Measurements from ENCODE around the gene REXO2.
A peak's percentile ranks its signal among the peaks of the same experiment; 100 is the strongest.

The REXO2 gene

GRCh38 chr11:114440121-114440860 is 1.0 kb downstream of the REXO2 start:
- Histone ChIP-seq H3K27ac (ENCODE audit: insufficient read depth, low read length, poor library complexity, severe bottlenecking) (no peak overlapping the region), H3K36me3 (ENCODE audit: control insufficient read depth, insufficient read depth, low read length) (peaks cover 7% of the 10 kb centered on the region), H3K27me3 (replicated peaks; ENCODE audit: control insufficient read depth, insufficient read depth, low read length, poor library complexity, severe bottlenecking) (no peaks in the 10 kb centered on the region), H3K4me1 (ENCODE audit: control insufficient read depth, insufficient read depth, low read length, poor library complexity, severe bottlenecking) (peaks cover 12% of the 10 kb centered on the region), H3K9me3 (ENCODE audit: control insufficient read depth, low read length) (no peaks in the 10 kb centered on the region), H3K4me3 (ENCODE audit: insufficient read depth, low read depth, low read length, poor library complexity, severe bottlenecking) (peak overlapping the region; percentile 86)
- no peak for DNase-seq

- DNase-seq = no peak
- Histone ChIP-seq H3K27me3 (replicated peaks; ENCODE audit: control insufficient read depth, insufficient read depth, low read length, poor library complexity, severe bottlenecking) (no peaks in the 10 kb centered on the region), H3K4me1 (ENCODE audit: control insufficient read depth, insufficient read depth, low read length, poor library complexity, severe bottlenecking) (peaks cover 12% of the 10 kb centered on the region), H3K27ac (ENCODE audit: insufficient read depth, low read length, poor library complexity, severe bottlenecking) (no peak overlapping the region), H3K4me3 (ENCODE audit: insufficient read depth, low read depth, low read length, poor library complexity, severe bottlenecking) (no peak overlapping the region), H3K36me3 (ENCODE audit: control insufficient read depth, insufficient read depth, low read length) (peaks cover 10% of the 10 kb centered on the region), H3K9me3 (ENCODE audit: control insufficient read depth, low read length) (no peaks in the 10 kb centered on the region)
Observed at GRCh38 chr11:114440971-114441763, 1.9 kb downstream of the REXO2 start.

GRCh38 chr11:114441921-114442320 is 2.7 kb downstream of the REXO2 start:
- no peaks in the 10 kb centered on the region for H3K9me3 ChIP-seq (ENCODE audit: control insufficient read depth, low read length)
- peaks cover 14% of the 10 kb centered on the region for H3K36me3 ChIP-seq (ENCODE audit: control insufficient read depth, insufficient read depth, low read length)
- DNase-seq = no peak
- H3K27ac ChIP-seq (ENCODE audit: insufficient read depth, low read length, poor library complexity, severe bottlenecking) = no peak overlapping the region
- H3K4me3 ChIP-seq (ENCODE audit: insufficient read depth, low read depth, low read length, poor library complexity, severe bottlenecking) = no peak overlapping the region
- H3K4me1 ChIP-seq (ENCODE audit: control insufficient read depth, insufficient read depth, low read length, poor library complexity, severe bottlenecking) = peaks cover 12% of the 10 kb centered on the region
- H3K27me3 ChIP-seq (replicated peaks; ENCODE audit: control insufficient read depth, insufficient read depth, low read length, poor library complexity, severe bottlenecking) = no peaks in the 10 kb centered on the region

GRCh38 chr11:114442536-114442935 is 3.3 kb downstream of the REXO2 start:
- Histone ChIP-seq H3K36me3 (ENCODE audit: control insufficient read depth, insufficient read depth, low read length) (peaks cover 18% of the 10 kb centered on the region), H3K9me3 (ENCODE audit: control insufficient read depth, low read length) (no peaks in the 10 kb centered on the region), H3K27ac (ENCODE audit: insufficient read depth, low read length, poor library complexity, severe bottlenecking) (no peak overlapping the region), H3K4me1 (ENCODE audit: control insufficient read depth, insufficient read depth, low read length, poor library complexity, severe bottlenecking) (peaks cover 12% of the 10 kb centered on the region), H3K27me3 (replicated peaks; ENCODE audit: control insufficient read depth, insufficient read depth, low read length, poor library complexity, severe bottlenecking) (no peaks in the 10 kb centered on the region), H3K4me3 (ENCODE audit: insufficient read depth, low read depth, low read length, poor library complexity, severe bottlenecking) (no peak overlapping the region)
- no peak for DNase-seq

- Histone ChIP-seq H3K4me3 (ENCODE audit: insufficient read depth, low read depth, low read length, poor library complexity, severe bottlenecking) (no peak overlapping the region), H3K27ac (ENCODE audit: insufficient read depth, low read length, poor library complexity, severe bottlenecking) (no peak overlapping the region), H3K4me1 (ENCODE audit: control insufficient read depth, insufficient read depth, low read length, poor library complexity, severe bottlenecking) (no peaks in the 10 kb centered on the region), H3K9me3 (ENCODE audit: control insufficient read depth, low read length) (no peaks in the 10 kb centered on the region), H3K36me3 (ENCODE audit: control insufficient read depth, insufficient read depth, low read length) (peaks cover 38% of the 10 kb centered on the region), H3K27me3 (replicated peaks; ENCODE audit: control insufficient read depth, insufficient read depth, low read length, poor library complexity, severe bottlenecking) (no peaks in the 10 kb centered on the region)
- DNase-seq = no peak
Observed at GRCh38 chr11:114447444-114447843, 8.2 kb downstream of the REXO2 start.

GRCh38 chr11:114447892-114448291 is 8.6 kb downstream of the REXO2 start:
- Histone ChIP-seq H3K9me3 (ENCODE audit: control insufficient read depth, low read length) (no peaks in the 10 kb centered on the region), H3K36me3 (ENCODE audit: control insufficient read depth, insufficient read depth, low read length) (peaks cover 38% of the 10 kb centered on the region), H3K4me3 (ENCODE audit: insufficient read depth, low read depth, low read length, poor library complexity, severe bottlenecking) (no peak overlapping the region), H3K4me1 (ENCODE audit: control insufficient read depth, insufficient read depth, low read length, poor library complexity, severe bottlenecking) (no peaks in the 10 kb centered on the region), H3K27me3 (replicated peaks; ENCODE audit: control insufficient read depth, insufficient read depth, low read length, poor library complexity, severe bottlenecking) (no peaks in the 10 kb centered on the region), H3K27ac (ENCODE audit: insufficient read depth, low read length, poor library complexity, severe bottlenecking) (no peak overlapping the region)
- DNase-seq = no peak

GRCh38 chr11:114448749-114449482 is 9.6 kb downstream of the REXO2 start:
- peaks cover 38% of the 10 kb centered on the region for H3K36me3 ChIP-seq (ENCODE audit: control insufficient read depth, insufficient read depth, low read length)
- DNase-seq = no peak
- no peak overlapping the region for H3K27ac ChIP-seq (ENCODE audit: insufficient read depth, low read length, poor library complexity, severe bottlenecking)
- no peaks in the 10 kb centered on the region for H3K9me3 ChIP-seq (ENCODE audit: control insufficient read depth, low read length)
- H3K4me3 ChIP-seq (ENCODE audit: insufficient read depth, low read depth, low read length, poor library complexity, severe bottlenecking) = no peak overlapping the region
- no peaks in the 10 kb centered on the region for H3K27me3 ChIP-seq (replicated peaks; ENCODE audit: control insufficient read depth, insufficient read depth, low read length, poor library complexity, severe bottlenecking)
- H3K4me1 ChIP-seq (ENCODE audit: control insufficient read depth, insufficient read depth, low read length, poor library complexity, severe bottlenecking) = no peaks in the 10 kb centered on the region

GRCh38 chr11:114449845-114450244 is 10.6 kb downstream of the REXO2 start:
- Histone ChIP-seq H3K9me3 (ENCODE audit: control insufficient read depth, low read length) (no peaks in the 10 kb centered on the region), H3K27me3 (replicated peaks; ENCODE audit: control insufficient read depth, insufficient read depth, low read length, poor library complexity, severe bottlenecking) (no peaks in the 10 kb centered on the region), H3K36me3 (ENCODE audit: control insufficient read depth, insufficient read depth, low read length) (peaks cover 35% of the 10 kb centered on the region), H3K4me3 (ENCODE audit: insufficient read depth, low read depth, low read length, poor library complexity, severe bottlenecking) (no peak overlapping the region), H3K4me1 (ENCODE audit: control insufficient read depth, insufficient read depth, low read length, poor library complexity, severe bottlenecking) (no peaks in the 10 kb centered on the region), H3K27ac (ENCODE audit: insufficient read depth, low read length, poor library complexity, severe bottlenecking) (no peak overlapping the region)
- no peak for DNase-seq

GRCh38 chr11:114452399-114452798 is 13.1 kb downstream of the REXO2 start:
- Histone ChIP-seq H3K4me3 (ENCODE audit: insufficient read depth, low read depth, low read length, poor library complexity, severe bottlenecking) (no peak overlapping the region), H3K4me1 (ENCODE audit: control insufficient read depth, insufficient read depth, low read length, poor library complexity, severe bottlenecking) (no peaks in the 10 kb centered on the region), H3K9me3 (ENCODE audit: control insufficient read depth, low read length) (no peaks in the 10 kb centered on the region), H3K27ac (ENCODE audit: insufficient read depth, low read length, poor library complexity, severe bottlenecking) (no peak overlapping the region), H3K36me3 (ENCODE audit: control insufficient read depth, insufficient read depth, low read length) (peaks cover 21% of the 10 kb centered on the region), H3K27me3 (replicated peaks; ENCODE audit: control insufficient read depth, insufficient read depth, low read length, poor library complexity, severe bottlenecking) (no peaks in the 10 kb centered on the region)
- DNase-seq = no peak

GRCh38 chr11:114463999-114464398 is 24.7 kb downstream of the REXO2 start:
- no peaks in the 10 kb centered on the region for H3K36me3 ChIP-seq (ENCODE audit: control insufficient read depth, insufficient read depth, low read length)
- H3K4me1 ChIP-seq (ENCODE audit: control insufficient read depth, insufficient read depth, low read length, poor library complexity, severe bottlenecking) = no peaks in the 10 kb centered on the region
- H3K27ac ChIP-seq (ENCODE audit: insufficient read depth, low read length, poor library complexity, severe bottlenecking) = no peak overlapping the region
- H3K9me3 ChIP-seq (ENCODE audit: control insufficient read depth, low read length) = no peaks in the 10 kb centered on the region
- H3K4me3 ChIP-seq (ENCODE audit: insufficient read depth, low read depth, low read length, poor library complexity, severe bottlenecking) = no peak overlapping the region
- H3K27me3 ChIP-seq (replicated peaks; ENCODE audit: control insufficient read depth, insufficient read depth, low read length, poor library complexity, severe bottlenecking) = no peaks in the 10 kb centered on the region
- DNase-seq = no peak
